NCI-H748 (cell line): Measurements from ENCODE around the gene OPCML.

Source experiments
- DNase-seq: peaks from one replicate; lab custom pipeline; 2025; ENCODE audit not compliant: unreplicated experiment; lab: John Stamatoyannopoulos, UW

OPCML gene

DNA sequence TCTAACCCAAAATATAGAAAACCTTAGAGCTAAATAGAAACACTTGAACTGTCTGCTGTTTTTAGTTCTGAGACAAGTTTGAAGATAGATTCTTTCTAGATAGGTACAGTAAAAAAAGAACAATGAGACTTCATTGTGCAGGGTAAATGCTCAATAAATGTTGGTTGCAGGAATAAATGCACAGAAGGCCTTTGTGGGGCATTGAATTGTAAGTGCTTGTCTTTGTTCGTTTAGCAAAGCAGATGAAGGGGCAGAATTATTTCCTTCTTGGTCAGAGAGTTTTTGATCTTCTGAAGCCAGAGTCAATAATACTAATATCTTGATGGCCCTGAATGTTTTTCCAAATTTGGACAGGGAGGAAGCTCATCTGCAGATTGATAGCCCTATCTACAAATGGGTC, 340.4 kb downstream of the OPCML start:
- DNase-seq = no peak

DNA sequence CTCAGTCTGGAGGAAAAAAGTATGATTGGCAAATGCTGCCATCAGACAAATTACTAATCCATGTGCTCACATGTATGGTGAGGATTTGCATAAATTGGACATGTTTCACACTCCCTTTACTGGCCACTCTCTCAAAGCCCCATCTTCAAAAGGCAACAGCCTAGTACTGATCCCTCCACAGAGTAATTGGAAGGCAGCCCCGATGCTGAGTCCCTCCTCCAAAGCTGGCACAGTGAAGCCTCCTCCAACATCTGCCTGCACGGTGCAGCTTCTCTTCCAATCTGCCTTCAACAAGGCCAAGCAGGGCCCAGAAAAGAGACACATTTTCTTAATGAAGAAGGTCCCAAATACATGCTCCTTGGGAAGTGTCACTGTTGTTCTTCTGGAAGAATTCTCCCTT, 350.6 kb downstream of the OPCML start:
- DNase-seq = no peak

DNA sequence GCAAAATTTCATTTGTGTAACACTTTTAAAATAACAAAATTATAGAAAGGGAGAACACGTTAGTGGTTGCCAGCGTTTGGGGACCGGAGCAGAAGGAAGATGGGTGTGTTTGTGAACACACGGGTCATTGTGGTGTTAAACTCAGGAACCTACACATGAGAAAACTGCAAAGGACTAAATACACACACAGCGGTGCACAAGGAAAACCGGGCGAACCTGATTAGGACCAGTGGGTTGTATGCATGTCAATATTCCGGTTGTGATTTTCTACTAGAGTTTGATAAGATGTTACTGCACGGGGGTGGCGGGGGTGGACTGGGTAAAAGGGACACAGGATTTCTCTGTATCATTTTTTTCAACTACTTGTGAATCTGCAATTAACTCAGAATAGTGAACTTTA, 351.2 kb downstream of the OPCML start:
- peak; percentile 78 for DNase-seq

DNA sequence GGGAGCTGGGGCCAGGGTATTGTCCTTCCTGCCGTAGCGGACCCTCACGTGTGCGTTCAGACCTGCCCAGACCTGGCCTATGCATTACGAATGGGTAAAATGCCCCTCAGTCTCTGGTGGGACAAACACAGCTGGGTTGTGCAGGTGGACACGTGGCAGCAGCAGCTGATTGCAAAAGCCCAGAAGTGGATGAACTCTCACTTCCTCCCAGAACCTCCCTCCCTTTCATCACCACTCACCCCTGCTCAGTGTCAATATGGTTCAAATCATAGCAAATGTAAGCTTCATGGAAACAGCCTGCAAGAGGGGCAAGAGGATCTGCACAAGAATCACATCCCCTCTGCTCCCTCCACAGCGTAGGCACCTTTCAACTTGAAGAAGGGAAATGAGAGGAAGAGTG, 352.1 kb downstream of the OPCML start:
- peak; percentile 34 for DNase-seq

DNA sequence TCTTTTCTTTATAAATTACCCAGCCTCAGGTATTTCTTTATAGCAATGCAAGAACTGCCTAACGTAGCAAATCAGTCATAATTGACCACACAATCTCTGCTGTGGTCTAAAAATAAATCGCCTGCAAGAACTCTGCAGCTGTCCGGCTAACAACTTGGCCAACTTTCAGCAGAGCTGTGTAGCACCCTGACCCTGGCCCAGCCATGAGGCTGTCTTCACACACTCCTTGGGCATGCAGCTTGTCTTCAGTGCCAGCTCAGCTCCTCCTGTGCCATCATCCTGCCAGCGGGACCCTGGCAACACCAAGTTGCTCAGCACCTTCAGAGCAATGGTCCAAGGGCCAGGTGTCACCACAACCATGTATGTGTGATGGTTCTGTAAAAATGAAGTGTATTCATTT, 355.6 kb downstream of the OPCML start:
- DNase-seq = no peak

DNA sequence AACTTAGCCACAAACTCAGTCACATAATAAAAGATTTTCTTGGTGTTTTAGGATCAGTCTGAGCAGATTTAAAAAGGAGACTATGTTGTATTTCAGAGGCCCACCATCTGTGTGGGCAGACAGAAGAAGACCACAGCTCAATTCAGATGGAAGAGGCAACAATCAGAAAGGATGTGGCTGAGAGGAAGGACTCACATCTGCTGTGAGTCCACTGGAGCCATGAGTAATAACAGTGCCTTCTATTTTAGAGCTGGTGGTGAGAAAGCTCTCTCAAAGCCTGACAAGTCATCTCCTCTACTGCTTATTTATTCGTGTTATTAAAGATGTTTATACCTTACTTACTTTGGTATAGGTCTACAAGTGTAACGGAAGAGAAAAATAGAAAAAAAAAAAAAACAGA, 357.2 kb downstream of the OPCML start:
- no peak for DNase-seq

DNA sequence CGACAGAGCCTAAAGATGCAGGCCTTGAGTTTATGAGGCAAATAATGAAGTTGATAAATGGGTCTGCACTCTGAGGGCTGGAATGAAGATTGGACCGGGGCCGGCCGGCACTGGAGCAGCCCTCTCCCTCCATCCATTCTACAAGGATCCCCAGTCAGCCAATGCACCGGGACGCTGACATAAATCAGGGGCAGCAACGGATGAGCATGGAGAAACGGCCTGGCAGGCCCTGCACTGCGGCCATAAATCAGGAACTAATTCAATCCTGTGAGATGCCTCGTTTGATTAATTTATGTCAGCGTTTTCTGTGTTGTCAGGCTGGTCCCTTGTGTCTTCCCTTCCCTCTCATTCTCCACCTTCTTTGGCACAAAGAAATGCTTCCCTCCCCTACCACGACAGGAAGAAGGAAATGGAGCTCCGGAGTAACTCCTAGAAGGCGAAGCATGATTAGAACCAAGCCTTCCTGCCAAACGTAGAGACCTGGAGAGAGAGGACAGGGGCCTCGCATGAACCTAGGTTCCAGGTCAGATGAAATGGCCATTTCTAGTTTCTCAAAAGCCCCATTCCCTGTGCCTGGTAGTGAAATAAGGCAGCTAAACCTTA, 358.4 kb downstream of the OPCML start:
- DNase-seq = no peak

DNA sequence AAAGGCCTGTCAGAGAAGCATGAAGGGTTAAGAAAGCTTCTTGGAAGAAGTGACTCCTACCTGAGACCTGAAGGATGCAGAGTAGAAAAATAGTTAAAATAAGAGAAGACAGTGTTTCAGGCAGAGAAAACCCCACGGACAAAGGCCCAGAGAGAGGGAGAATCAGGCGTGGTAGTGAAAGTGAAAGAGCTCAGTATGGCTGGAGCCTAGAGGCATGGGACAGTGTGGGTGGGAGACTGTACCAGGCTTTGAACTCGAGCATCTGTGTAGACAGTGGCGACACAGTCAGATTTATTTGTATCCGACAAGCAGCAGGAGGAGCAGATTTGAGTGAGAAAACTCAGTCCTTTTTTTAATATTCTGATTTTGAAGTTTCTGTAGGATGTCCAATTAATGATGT, 360.0 kb downstream of the OPCML start:
- no peak for DNase-seq

DNA sequence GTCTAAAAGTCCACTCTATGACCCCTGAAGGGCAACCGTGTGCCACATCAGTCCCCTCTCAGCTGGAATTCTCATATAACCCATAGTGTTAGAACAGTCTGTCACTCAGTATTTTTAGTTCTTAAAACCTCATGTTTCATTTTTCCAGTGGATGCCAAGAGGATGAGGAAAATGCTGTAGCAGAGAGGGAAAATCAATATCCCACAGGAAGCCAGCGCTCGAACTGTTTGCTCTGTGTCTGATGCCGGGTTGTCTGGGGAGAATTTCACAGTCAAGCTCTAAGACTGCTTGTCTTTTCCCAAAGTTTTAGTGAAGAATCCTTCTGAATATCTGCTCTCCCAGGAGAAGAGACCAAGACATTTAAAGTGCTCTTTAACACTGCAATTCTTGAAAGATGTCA, 360.9 kb downstream of the OPCML start:
- DNase-seq = no peak

DNA sequence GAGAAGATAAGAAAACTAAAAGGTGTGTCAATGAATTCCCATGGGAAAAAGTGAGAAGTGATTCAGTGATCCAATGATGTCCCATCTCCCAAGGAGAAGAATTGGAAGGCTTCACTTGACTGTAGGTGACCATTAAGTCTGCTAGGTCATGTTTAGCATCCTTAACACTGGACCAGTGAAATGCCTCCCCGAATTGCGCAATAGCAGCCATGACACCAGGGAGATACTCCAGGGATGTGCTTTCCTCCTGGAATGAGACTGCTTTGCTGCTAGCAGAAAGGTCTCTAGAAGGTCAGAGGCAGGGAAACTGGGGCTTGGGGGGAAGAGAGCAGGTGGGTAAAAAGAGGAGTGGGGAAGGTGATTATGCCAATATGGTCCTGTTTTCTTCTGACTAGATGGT, 364.3 kb downstream of the OPCML start:
- no peak for DNase-seq

DNA sequence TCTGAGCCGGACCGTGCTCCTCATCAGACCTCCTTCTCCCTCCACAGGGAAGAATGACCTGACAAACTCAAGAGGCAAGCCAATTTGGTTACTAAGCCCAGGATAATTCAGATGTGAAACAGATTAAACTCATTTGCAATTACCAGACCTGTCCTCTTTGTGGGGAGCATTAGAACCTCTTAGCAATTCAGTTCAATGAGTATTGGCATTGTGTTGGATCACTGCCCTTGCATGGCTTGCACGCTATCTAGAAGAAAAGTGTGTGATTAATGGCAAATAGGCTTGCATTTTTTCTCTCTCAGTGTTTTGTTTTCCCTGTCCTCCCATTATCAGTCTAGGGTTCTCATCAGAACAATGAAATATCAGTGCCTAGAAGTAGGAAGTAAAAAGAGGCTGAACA, 365.6 kb downstream of the OPCML start:
- DNase-seq = peak; percentile 5

DNA sequence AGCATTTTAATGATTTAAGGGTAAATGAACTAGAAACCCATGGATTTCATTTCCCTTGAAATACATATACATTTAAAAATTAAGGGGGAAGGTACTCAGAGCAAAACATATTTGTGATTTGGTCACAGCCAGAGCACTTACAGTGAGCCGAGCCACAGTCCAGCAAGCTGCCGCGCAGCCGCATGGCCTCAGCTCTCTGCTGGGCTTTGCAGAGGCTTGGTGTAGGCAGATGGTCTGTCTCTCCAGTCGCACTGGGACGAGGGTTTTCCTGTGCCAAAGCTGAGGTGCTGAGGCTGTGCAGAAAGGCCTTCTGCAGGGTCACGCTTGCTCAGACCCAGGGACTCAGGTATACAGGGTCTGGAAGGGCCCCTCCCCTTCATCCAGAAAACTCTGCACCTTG, 367.3 kb downstream of the OPCML start:
- no peak for DNase-seq

DNA sequence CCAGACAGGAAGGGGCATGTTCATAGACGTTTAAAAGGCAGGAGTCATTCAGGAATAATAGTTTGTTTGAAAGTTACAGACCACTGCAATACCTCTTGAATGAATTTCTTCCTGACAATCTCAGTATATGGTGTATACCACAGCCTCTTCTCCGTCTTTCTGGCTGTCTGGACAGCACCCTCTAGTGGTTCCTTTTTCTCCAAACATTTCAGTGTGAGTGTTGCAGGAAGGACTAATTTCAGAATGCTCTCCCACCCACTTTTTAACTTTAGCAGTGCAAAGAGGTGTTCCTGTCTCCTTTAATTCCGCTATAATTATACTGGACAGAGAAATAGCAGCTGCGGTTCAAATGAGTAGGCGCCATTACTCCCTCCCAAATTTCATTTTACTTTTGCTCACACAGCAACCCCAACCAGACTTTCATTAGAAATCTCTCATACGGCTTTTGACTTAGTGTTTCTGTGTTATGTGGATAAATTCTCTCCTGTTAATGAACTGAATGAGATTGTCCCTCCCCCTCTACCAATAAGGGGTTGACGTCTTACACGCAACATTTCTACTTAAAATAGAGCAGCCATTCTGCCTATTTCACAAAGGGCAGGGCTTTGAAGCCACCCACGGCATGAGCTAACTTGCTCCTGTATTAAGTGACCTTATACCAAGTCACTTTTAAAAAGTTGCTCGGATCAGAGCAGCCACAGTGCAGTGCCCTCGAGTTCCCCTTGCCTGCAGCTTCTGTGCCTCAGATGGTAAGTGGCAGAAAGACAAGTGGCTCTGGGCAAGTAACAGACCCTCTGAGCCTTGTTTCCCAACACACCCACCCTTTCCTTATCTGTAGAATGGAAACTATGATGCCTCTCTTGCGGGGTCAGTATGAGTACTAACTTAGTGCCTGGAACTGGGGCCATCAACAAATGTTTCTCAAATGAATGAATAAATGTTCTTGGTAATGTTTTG, 368.6 kb downstream of the OPCML start:
- peak; percentile 57 for DNase-seq

DNA sequence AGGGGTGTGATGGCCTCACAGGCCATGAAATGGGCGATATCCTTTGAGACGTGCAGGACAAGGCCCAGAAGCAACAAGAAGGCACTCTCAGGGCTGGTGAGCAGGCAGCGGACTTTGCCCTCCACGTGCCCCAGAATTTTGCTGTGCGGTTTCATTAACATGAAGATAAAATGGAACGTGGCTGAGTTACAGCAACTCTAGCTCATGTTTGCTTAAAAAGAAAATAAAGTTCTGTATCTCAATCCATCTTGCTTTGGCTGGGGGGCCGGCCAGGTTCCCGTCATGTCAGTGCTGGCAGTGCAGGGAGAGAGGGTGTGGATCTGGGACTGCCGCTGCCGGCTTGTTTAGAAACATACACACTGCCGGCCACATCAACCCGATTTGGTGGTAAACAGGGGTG, 370.1 kb downstream of the OPCML start:
- DNase-seq = no peak

DNA sequence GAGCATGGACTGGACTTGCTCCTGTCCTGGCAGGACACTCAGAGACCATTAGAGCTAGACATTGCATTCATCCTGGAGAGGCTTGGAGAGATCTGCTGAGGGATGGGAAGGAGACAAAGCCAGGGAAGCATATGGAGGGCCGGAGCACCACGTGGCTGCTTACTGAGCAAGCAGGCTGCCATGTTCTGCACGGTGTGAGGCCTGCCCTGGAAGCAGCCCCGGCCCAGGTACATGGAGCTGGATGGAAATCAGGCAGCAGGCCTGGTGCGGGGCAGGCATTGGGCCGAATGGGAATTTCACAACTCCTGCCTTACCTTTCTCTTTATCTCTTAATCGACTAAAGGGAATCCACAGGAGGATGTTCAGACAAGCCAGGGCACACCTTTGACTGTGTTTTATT, 371.5 kb downstream of the OPCML start:
- DNase-seq = no peak

DNA sequence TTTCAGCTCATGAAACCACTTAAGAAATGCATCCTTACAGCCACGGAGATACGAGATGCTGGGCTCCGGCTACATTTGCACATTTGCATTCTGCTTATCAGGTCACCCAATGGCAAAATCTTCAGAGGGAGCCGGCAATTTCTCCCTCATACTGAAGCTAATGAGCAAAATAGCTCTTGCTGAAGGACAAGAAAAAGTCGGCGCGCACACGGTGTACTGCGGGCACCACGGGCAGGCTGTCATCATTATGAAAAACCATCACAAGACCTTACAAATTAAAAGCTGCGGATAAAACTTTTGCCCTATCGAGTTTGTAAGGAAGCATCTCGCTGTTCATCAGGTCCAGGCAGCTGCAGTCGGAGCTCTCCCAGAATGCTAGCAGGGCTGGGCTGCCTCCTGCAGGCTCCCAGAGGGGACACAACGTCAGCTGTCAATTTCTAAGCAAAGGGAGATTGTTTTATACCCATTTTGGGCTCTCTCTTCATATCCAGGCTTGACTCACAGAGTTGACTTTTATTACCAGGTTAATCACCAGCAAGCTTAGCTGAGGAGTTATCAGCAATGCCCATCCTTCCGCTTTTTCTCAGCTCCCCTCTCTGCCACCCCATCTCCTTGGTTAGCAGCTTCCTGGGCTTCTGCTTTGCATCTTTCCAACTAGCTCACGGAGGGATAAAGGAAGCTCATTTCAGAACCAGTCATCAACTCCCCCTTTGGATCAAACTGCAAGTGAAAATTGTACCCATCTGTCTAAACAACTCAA, 375.1 kb downstream of the OPCML start:
- peak; percentile 28 for DNase-seq

DNA sequence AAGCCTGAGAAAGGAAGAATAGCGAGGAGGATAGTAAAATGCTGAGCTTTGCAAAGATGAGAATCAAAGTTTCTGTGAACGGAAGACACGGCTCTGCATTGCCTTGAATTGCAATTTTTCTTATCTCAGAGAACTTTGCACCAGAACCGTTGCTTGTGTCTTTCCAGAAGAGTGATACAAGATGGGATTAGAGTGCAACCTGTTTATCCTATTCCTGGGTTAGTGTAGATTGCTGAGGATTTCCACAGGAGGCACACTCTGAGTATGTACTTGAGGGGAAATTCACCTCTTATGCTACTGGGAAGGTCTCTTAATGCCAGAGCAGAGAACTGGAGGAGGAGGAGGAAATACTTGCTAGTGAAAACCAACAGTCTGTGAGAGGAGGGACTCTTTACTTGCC, 377.5 kb downstream of the OPCML start:
- no peak for DNase-seq

DNA sequence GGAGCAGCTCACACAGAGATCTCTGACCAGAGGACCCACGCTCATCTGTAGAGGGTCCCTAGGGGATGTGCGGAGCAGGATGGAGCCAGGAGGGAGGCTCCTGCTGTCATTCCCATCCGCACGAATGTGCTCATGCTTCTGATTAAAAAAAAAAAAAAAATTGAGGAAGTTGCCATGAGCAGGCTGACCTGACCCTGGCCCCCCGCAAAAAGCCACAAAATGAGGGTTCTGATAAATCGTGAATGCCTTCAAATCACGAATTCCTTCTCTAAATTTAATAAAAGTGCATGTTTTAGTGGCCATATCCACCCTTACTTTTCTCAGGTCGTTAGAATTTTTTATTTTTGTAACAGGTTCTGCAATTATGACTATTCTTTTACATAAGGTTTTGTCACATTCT, 378.2 kb downstream of the OPCML start:
- DNase-seq = no peak

DNA sequence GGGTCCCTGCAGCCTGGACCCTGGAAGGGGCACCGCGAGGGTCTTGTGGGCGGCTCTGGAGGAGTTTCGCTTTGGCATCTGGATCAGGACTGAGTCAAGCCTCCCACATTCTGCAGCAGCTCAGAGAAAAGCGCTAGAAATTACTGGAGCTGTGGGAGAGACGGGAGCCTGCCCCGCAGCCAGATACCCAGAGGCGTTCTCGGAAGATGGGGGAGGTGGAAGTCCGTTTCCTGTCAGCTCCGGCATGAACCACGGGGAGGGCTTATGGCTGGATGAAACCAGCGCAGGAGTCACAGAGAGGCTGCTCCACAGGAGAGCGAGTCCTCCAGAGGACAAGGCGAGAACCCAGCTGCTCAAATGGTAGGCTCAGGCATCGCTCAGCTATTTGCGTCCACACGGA, 379.3 kb downstream of the OPCML start:
- DNase-seq = no peak

DNA sequence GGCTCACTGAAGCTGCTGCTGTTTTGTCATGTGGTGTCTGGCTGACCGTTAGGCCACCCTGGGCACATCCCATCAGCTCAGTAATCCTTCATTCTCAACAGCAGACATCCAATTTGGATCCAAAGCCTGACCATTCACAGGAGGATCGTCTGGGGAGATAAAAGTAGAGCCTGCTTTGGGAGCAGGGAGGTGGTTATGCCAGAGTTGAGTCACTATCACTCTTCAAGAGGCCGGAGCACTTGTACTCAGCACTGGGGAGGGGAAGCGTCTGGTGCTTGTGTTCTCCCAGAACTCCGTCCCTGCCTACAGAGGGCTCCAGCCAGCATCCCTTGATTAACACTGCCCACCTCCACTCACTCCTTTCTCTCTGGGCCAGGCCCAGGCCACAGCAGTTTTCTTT, 382.6 kb downstream of the OPCML start:
- DNase-seq = no peak

DNA sequence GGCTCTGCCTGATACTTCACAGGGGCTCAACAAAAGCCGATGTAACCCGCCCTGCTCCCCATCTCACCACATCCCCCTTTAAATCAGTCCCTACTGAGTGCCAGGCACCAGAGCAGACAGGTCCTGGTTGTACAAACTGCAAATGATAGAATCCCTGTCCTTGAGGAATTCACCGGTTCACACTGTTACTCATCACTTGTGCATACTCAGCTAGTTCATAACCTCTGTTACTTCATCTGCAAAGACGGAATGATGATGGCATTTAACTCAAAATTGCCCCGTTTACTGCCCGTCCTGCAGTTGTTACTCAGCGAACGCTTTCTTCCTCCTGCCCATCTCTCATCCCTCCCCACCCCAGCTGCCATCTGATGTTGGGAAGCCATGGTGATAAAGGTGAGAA, 384.7 kb downstream of the OPCML start:
- DNase-seq = no peak
